GM19025 (cell line): ENCODE measurements around the gene TRPM3.

ENCODE experiments used
- ATAC-seq: cut with Tn5 transposase; IDR thresholded peaks from one replicate; pipeline ENCODE4 v1.9.1; 2021; ENCODE audit warnings: mild to moderate bottlenecking, low read depth, moderate library complexity; ENCODE audit not compliant: unreplicated experiment

The TRPM3 gene

DNA sequence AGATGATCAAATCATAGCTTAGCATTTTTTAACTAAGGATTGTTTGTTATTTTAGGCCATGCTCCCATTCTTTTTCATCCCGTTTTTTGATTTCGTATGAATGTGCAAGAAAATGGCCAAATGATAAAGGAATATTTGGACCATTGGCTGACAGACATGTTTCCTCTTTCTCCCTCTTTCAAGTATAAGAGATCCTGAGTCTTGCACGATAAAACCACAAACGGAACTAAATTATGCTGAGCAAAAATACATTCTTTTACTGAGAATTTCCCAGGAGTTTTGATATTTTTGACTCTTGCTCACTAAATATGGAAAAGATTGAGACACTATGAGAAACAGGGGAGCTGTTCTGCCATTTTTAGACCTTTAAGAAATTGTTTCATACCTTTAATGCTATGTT lies 616.6 kb downstream of the TRPM3 start:
- no peak for ATAC-seq

DNA sequence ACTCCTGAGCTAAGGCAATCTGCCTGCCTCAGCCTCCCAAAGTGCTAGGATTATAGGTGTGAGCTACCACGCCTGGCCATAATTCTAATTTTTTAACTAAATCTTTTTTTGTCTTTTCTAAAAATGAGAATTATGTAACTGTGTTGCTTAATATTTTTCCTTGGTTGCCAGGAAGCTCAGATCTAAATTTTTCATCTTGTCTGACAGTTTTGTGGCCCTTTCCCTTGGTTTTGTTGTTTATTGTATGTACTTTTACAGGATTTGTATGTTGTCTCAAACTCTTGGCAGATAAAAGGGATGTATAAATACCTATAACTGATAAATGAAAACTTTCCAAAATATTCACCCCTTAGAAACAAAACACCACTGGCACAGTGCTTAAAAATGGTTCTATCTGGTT lies 618.7 kb downstream of the TRPM3 start:
- no peak for ATAC-seq

- ATAC-seq = no peak
Measured at GRCh38 chr9:70500793-70501192, 620.6 kb downstream of the TRPM3 start.

GRCh38 chr9:70499621-70500020 lies 621.8 kb downstream of the TRPM3 start:
- no peak for ATAC-seq

- ATAC-seq = no peak
Measured at GRCh38 chr9:70498866-70499265, 622.6 kb downstream of the TRPM3 start.

DNA sequence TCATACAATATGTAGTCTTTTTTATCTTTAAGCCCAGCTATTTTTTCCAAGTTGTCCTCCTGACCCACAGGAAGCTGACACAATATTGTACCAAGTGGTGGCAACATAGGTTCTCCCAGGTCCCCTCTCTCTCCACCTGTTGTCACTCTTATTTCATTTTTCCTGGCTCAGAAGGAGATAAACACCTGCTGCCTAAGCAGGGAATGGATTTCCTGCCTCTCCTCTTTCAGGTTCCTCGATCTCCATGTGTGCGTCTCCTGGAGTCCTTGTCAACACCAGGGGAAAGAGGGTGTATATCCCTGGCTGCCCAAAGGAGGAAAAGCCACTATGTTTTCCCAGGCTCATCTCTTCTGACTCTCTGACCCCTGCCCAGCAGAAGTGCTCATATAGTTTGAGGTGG lies 625.2 kb downstream of the TRPM3 start:
- no peak for ATAC-seq

GRCh38 chr9:70495514-70495913 lies 625.9 kb downstream of the TRPM3 start:
- no peak for ATAC-seq

- no peak for ATAC-seq
Measured at GRCh38 chr9:70494221-70494620, 627.2 kb downstream of the TRPM3 start.

- no peak for ATAC-seq
Measured at GRCh38 chr9:70493029-70493428, 628.4 kb downstream of the TRPM3 start.

DNA sequence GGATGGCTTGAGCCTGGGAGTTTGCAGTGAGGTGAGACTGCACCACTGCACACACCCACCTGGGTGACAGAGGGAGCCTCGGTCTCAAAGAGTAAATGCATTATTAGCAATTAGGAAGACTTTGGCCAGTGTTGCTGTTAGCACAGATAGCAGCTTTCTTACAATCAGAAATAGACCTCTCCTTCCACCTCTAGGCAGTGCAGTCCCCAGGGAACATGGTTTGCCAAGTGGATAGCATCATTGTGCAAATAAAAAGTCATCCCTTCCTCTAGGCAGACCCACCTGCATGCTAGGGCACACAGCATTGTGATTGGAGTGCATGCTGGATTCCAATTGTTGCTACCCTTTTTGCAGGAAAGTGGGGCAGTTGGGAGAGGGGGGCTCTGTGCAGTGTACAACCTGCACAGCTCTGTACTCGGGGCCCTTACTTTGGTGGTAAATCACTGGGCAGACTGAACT lies 629.1 kb downstream of the TRPM3 start:
- no peak for ATAC-seq

DNA sequence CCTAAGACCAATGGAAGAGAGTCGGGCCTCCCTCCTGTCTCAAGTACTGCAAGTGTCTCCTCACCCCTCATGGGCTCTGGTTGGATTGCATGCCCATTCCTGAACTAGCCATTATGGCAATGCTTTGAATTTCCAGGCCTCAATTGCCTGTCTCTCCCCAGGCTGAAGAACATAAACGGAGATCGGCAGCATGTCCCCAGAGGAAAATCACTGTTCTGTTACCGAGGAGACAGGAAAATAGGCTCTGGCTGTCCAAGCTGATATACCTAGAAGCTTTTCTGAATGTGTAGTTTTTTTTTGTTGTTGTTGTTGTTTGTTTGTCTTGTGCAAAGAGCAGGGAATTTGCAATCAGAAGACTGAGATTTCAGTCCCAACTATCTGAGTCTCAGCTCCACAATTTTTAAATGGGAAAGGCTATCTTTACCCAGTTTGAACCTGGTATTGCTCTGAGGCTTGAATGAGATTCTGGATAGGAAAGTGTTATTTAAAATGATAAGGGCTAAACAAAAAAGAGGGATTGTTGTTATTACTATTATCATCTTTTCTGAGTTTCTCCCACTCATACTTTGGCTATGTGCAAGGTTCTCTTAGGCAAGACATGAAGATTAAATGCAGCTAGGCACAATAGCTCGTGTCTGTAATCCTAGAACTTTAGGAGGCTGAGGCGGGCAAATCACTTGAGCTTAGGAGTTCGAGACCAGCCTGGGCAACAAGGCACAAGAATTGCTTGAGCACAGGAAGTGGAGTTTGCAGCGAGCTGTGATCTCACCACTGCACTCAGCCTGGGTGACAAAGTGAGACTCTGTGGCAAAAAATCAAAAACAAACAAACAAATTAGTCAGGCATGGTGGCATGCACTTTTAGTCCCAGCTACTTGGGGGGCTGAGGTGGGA lies 629.7 kb downstream of the TRPM3 start:
- ATAC-seq = no peak

DNA sequence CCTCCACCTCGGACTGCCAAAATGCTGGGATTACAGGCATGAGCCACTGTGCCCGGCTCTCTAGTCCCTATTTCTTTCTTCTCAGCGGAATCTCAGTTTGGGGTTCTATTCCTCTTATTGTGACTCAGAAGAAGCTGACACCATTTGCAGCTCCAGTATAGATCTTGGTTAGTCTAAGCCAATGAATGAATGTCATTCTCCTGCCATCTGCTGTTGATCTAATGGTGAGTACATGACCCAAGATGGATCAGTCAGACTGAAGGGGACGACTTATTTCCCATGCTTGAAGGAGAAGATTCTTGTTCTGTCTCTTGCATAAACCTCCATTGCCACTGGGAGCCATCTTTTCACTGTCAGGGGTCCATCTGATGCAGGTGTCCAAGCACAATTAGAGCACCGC lies 630.9 kb downstream of the TRPM3 start:
- no peak for ATAC-seq

GRCh38 chr9:70488793-70489105 lies 632.7 kb downstream of the TRPM3 start:
- no peak for ATAC-seq

DNA sequence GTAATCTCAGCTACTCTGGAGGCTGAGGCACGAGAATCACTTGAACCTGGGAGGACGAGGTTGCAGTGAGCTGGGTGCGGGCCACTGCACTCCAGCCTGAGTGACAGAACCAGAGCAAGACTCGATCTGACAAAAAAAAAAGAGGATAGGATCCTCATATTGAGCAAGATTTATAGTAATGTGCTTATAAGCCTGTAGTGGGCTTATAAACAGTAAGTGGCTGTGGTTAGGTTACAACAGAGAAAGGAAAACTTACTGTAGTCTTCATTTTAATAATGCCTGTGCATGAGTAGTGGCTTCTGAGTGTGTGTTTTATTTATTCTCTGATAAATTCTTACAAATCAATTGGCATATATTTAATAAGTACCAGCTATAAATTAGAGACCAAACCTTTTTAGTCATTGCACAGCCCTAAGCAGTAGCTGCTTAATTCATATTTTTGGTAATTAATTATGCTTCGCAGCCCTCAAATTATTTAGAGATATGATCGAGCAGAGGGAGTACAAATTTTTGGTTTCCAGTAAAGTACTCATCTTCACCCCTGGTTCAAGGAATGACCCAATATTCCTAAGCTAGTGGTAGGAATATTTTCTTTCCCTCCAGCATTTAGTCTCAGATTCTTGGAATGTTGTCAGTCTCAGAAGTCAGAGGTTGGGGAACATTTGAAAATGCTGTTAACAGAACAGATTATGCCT lies 633.2 kb downstream of the TRPM3 start:
- no peak for ATAC-seq

DNA sequence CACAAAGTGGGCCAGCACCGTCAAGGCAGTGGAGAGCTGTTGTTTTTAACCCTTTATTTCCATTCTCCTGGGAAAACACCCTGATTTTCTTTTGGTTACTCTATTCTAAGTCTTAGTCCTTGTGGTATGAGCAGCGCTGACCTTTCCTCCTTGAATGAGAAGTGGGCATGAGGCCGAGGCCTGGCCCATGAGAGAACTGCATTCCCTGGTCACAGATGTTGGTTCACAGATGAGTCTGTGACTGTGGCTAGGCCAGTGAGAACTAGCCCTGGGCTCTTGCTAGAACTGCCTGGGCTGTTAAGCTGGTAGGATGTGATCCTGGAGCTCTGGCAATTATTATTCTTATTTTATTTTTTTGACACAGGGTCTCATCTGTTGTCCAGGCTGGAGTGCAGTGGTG lies 635.3 kb downstream of the TRPM3 start:
- ATAC-seq = no peak

- ATAC-seq = no peak
Measured at GRCh38 chr9:70485273-70485858, 636.1 kb downstream of the TRPM3 start.

GRCh38 chr9:70484232-70485130 lies 636.9 kb downstream of the TRPM3 start:
- ATAC-seq = peak; percentile 67

- ATAC-seq = no peak
Measured at GRCh38 chr9:70481471-70481870, 640.0 kb downstream of the TRPM3 start.

GRCh38 chr9:70480405-70480980 lies 640.9 kb downstream of the TRPM3 start:
- ATAC-seq = no peak

DNA sequence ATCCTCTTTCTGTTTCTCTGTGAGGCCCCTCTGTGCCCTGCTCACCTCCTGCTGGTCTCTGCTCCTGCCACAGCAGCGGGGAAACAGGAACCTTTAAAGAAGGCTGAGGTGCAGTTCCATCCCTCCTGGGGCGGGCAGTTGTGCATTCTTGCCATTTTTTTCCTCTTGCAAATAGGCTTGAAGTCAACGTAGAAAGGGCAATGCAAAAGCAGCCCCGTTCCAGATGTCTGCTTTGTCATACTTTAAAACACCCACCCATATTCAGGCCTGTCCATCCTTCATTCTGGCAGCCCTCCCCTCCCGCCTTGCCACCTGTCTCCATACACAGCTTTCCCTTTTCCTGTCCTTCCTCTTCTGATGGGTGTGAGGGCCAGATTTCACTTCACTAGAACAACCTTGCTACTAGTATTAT lies 641.5 kb downstream of the TRPM3 start:
- no peak for ATAC-seq
